ENCODE results near the gene GABRD.

GABRD gene

DNA sequence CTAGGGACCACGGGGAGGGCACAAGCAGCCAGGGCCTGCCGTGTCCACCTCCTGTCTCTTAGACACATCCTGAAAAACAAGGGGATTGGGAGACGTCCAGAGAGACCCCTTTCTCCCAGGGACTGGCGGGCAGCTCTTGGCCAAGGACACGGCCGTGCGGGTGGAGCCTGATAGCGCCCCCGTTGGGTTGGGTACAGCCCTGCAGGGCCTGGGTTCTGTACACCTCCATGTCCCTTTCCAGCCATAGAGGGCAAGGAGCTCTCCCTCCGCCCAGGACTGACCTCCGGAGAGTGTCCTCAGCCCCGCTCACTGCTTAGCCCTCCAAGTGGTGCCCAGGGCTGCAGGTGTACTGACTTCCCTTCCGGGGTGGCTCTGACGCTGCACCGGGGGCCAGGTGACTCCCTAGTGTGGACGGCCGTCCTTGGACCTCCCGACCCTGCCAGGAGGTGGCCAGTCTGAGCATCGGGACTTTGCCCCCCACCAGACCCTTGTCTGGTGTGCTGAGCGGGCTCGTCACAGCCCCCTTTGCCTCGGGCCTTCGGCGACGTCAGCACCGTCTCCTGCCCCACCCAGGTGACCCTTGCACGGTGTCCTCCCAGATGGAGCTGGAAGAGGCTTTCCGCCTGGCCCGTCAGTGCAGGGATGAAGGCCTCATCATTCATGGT lies 36.9 kb downstream of the GABRD start:
- DNase-seq = no peak

DNA sequence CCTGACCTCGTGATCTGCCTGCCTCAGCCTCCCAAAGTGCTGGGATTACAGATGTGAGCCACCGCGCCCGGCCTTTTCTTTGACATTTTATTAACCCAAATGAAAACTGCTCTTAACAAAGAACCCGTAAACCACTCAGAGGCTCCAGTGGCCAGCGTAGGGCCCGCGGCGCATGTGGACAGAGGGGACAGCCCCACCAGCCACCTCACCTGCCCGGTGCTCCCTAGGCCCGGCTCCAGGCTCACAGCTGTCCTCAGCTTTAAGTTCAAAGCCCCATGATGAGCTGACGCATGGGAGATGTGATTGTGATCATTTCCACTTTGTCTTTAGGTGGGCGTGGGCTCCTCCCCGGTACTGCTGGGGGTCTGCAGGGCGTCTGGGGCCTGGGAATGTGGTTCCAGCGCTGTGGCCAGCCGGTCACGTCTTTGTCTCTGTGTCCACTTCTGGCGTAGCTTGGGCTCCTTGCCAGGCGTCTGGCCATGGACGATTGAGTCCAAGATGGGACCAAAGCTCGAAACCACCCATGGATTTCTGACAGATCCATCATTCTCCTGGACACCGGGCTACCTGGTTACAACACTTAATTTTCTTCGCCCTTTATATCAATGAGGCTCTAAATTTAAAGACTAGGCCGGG lies 37.9 kb downstream of the GABRD start:
- no peak for DNase-seq

DNA sequence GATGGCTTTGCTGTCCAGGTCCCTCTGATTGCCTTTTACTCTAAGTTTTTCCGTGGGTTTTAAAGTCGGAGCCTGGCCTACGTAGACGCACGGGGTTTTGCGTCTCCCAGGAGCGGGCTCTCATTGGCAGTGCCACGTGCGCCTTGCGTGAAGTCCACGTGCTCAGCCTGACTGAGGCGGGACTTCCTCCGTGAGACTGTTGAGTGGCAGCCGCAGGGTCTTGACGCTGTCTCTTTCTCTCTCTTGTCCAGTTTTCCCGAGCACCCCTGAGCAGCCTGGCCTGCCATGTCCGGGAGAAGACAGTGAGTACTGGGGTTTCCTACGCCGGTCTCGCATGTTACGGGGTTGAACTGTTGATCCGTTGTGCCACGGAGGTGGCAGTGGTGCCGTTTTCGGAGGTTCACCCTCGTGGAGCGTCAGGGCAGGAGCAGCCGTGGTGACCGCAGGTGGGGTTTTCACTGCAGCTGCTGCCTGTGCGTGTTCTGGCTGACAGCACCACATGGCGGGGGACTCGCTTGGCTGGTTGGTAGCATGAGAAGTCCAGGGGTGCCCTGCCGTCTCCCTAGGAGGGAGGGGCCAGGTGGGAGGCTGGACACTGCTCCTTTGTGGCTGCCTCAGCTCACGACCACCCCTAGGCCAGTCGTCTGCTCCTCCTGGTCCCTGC lies 40.3 kb downstream of the GABRD start:
- DNase-seq = no peak

DNA sequence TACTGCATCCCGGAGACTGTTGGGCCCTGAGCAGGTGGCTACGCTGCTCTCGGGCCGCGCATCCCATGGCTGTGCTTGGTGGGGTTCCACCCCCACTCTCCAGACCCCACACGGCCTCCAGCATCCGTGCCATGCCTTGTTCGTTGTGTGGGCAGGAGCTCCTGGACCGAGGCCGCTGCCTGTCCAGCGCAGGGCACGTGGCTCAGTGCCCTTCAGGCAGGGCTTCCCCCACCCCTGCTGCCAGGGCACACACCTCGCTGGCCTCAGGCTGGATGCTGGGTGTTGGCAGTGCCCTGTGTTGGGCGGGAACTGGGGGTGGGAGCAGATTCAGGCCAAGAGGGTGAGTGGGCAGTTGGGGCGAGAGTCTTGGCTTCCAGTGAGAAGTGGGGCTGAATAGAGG lies 40.9 kb downstream of the GABRD start:
- no peak for DNase-seq

DNA sequence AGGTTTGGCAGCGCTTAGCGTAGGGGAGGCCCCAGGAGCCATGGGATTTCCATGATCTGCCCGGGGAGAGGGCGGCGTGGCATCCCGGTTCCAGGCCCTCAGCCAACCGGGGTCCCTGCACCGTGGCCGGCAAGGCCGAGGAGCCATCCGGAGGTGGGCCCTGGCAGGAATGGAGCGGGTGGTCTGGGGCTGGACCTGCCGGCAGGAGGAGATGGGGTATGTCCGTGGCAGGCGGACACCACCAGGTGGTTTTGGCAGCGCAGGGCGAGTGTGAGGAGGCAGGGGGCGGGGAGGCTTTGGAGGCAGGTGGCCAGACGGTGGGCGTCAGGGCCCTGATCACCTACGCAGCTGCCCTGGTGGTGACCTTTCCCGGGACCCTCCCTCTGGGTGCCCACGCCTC lies 41.4 kb downstream of the GABRD start:
- DNase-seq = no peak

DNA sequence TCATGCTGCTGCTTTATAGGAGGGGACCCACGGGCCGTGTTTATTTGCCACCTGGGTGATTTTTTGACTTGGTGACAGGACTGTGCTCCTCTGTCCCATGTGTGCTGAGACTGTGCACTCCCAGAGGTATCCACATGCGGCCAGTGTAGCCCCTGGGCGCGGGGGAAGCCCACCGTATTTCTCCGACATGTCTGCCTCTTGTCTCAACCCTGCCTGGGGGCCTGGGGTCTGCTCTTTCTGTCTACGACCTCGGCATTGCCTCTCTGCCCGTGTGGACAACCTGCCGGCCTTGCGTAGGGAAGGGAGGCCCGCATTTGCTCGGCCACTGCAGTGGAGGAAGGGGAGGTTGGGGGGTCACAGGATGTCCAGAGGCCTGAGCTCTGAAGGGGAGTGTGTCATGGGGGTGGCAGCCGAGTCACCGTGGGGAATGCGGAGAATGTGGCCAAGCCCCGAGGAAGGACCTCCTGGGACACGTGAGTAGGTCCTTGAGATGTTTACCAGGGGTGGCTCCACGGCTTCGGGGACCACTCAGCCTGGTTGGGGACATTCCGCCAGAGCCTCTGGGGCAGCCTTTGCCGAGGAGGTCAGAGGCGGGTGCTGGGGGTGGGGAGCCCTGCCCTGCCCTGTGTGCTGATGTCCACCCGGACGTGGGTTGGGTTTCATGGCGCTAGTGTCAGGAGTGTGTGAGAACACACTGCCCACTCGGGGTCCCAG lies 42.1 kb downstream of the GABRD start:
- DNase-seq = no peak

DNA sequence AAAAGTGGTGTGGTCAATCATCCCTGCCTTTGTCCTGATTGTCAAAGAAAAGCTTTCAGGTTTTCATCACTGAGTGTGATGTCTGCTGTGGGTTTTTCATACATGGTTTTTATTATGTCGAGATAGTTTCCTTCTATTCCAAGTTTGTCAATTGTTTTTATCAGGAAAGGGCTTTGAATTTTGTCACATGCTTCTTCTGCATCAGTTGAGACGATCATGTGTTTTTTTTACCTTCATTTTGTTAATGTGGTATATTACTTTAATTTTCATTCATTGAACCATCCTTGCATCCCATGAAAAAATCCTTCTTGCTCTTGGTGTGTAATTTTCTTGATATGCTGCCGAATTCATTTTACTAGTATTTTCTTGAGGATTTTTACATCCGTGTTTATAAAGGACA lies 46.6 kb downstream of the GABRD start:
- DNase-seq = no peak

DNA sequence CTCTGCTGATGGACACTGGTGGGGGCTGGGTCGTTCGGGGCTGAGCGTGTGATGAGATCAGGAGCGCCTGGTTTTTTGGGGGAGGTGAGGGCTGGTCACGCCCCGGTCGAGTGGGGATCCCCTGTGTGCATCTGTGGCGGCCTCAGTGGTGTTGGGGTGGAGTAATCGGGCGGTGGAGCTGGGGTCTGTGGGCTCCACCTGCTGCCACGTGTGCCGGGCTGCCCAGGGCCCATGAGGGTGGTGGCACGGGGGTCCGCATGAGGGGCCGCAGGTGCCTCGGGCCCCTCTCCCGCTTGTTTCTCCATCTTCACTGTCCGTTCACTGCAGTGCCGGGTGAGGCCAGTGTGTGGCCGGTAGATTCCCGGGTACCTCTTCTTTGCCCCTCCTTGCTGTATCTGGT lies 48.2 kb downstream of the GABRD start:
- no peak for DNase-seq

DNA sequence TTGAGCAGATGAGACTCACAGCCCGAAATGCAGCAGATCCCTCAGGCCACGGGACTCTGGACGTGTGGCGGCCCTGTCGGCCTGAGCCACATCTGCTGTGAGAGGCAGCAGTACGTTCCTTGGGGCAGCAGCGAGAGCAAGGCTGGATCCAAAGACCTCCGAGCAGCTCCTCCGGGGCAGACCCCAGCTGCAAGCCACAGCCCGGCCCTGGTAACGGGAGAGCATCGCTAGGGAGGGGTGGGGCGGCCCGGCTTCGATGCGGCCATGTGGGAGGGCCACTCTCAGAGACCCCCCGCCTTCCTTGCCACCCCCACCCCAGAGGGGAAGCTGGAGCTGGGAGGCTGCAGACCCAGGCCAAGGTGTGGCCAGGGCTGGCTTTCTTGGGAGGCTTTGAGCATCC lies 48.8 kb downstream of the GABRD start:
- DNase-seq = no peak

DNA sequence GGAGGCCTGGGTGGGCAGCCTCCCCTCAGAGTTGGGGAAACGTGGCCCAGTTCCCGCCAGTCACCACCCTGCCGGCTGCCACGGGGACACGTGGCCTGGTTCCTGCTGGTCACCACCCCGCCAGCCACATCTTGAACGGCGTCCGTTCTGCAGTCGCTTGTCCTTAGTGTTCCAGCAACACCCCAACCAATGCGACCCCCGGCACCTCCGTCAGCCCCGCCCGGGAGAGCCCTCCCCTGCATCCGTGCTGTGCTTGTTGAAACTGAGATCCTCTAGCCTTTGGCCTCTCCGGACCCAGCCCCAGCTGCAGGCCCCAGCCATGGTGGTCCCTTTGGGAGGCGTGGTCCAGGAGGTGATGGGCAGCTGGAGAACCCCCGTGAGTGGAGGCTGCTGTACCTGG lies 49.8 kb downstream of the GABRD start:
- no peak for DNase-seq

DNA sequence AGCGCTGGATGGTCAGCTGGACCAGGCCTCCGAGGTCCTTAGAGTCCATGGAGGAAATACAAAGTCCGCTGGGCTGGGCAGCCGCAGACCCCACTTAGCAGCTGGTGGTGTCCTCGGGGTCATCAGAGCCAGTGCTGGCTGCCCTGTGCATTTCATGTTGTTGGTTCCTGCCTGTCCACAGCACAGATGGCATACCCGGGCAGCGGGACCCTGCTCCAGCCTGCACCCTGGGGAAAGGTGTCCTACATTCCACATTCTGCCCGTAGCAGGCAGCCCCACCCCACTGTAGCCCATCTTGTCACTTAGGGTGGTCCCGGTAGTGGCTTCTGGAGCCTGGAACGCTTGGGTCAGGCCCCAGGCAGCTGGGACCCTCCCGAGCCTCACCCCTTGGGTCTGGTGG lies 50.9 kb downstream of the GABRD start:
- DNase-seq = no peak

DNA sequence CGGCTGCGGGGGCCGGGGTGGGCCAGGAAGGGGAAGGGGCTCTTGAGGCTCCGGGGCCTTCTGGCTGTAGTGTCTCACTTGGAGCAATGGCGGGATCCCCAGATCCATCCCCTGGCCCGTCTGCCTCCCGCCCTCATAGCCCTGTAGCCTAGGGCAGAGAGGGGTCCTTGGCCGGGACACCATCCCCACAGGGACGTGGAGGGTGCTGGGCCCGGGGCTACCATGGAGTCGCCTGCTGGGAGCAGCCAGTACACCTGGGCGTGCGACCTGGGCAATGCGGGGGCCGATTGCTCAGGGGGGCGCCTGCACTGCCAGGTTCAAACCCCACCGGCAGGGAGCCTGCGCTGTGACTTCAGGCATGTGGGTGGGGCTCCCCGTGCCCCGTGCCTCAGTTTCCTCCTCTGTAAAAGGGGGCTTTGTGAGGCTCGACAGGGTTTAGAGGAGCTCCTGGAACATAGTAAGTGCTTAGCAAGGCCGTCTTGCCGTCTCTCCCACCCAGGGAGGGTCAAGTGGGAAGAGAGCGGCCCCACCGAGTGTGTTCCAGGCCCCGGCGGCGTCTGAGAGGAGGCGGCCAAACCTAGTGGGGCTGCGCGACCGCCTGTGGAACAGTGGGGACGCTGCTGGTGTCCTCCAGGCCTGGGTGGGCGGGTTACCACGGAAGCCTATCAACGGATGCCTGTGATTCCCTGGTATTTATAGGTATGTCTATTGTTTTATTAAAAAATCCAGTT lies 51.8 kb downstream of the GABRD start:
- DNase-seq = no peak

DNA sequence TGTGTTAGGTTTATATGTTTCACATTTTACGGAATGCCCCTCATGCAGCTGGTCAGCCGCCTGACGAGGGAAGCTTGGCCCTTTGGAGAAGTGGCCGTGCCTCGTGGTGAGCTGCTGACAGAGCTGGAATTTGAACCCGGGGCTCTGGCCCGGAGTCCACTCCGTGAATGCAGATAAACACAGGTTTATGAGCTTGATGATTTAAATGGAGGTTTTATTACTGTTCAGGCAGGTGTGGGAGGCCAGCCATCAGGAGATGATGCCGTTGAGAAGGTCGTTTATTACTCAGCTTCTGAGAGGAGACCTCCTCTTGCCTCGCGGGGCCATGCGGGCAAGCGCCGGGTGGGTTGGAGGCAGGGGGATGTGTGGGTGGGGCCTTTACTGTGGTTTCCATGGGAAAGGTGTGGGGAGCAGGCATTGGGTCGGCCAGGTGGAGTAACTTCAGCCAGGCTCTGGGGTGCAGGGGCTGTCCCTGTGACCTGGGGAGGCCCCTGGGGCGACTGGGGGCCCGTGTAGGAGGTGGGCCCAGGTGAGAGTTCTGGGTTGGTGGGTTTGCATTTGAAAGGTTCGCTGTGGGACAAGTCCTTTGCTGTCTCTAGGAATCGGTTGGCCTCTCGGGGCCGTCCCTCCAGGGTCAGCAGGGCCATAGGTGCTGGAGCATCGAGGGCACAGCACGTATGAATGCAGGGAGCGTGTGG lies 53.1 kb downstream of the GABRD start:
- DNase-seq = no peak

DNA sequence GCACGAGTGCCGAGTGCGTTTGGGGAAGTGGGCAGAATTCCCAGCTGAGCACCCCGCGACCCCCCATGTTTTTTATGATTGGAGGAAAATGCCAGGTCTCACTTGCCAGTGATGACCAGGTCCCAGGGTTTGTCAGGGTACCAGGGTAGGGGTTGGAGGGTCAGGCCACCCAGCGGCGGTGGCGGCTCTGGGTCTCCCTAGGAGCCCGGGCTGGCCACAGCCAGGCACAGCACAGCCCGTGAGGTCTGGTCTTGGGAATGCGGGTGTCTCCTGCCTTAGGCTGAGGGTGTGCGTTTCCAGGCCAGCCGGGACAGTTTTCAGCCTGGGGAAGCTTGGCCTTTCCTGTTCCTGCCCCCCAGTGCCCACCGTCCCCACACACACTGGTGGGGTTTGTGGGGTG lies 53.7 kb downstream of the GABRD start:
- no peak for DNase-seq

DNA sequence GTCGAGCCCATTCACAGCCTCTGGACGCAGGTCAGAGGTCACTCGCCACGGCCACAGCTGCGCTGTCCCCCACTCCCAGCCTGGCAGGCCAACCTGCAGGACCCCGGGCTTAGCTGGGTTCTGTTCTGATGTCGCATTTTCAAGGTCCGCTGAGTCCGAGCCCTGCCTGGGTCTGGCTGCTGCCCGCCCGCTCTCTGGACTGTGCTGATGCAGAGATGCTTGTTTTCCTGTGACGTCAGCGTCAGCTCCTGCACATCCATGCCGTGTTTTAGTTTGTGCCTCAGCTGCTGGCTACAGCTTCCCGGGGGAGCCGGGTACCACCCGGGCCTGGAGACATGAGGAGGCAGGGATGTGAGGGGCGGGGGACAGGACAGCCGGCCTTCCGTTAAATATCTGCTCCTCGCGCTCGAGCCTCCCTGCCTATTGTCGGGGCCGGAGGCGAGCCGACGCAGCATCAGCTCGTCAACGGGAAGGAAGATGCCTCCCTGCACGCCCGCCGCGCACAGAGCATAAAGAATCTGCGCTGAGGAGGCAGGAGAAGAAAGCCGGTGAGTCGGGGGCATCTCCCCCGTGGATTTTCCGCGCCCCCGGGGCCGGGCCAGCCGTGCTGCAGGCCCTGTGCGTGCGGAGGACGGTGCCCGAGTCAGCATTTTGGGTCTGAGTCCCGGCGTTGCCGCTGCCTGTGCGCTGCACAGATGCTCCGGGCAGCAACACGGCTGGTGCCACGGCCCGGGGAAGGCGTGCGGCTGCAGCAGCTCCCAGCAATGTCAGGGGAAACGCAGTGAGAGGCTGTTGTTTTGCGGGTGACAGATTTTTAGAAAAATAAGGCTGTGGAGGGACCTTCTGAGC lies 54.5 kb downstream of the GABRD start:
- DNase-seq = no peak

DNA sequence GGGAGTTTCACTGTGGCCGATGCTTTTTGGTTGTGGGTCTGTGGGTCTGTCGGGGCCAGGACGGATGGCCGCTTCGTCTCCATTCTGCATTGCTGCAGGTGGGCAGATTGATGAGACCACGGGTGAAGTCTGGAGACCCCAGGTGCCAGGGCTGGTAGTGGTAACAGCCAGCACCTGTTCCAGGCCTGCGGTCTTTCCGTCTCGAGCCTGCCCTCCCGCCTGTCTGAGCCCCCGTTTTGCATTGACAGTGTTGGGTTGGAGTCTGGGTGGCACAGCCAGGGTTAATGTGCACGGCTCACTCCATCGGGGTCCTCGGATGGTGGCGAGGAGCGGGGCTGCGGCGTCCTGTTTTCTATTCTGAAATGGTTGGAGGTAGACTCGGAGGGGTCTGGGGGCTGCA lies 55.3 kb downstream of the GABRD start:
- DNase-seq = no peak

DNA sequence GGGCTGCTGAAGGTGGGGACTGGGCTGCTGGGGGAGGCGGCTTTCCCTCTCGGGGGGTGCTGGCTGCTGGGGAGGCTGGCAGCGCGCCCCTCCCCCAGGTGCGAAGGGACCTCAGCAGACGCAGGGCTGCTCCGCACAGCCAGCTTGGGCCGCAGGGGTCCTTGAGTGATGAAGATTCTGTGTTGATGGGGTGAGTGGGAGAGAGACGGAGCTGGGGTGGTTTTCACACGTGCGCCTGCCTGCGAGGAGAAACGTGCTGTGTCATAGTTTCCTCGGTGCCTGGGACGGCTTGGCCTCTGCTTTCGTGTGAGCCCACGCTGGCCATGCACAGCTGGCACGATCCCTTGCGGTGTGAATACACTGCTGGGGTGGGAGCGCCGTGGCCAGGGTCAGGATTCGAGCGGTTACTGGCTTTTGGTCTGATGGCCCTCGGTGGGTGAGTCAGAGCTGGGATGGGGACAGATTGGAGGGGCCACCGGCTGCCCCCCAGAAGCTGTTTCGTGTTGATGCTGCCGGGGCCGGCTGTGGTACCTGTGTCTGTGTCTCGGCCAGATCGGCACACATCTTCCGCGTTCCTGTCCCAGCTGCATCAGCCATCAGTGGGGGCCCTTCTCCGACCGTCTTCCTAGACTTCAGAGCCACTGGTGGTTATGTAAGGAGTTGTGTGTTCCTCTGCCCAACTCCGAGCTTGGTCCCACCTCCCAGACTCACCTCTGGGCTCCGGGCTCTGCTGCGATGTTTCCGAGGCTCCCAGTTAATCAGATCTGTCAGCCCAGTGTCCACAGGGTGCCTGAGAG lies 56.0 kb downstream of the GABRD start:
- DNase-seq = no peak

DNA sequence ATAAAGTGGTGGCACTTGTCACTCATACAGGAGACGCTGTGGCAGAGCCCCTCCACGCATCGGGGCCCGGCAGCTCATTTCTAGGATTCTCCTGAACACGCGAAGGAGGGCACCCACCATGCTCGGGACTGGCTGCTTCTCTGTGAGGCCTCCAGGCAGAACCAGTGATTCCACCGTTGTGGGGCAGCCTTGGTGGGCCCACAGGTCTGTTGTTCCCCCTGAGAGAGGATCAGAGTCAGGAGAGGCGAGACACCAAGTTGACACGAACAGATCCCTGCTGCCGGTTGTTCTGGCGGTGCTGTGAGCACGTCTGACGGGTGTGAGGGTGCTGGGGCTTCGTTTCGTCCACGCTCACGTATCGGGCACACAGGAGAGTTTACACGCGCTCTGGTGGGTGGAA lies 57.7 kb downstream of the GABRD start:
- no peak for DNase-seq

DNA sequence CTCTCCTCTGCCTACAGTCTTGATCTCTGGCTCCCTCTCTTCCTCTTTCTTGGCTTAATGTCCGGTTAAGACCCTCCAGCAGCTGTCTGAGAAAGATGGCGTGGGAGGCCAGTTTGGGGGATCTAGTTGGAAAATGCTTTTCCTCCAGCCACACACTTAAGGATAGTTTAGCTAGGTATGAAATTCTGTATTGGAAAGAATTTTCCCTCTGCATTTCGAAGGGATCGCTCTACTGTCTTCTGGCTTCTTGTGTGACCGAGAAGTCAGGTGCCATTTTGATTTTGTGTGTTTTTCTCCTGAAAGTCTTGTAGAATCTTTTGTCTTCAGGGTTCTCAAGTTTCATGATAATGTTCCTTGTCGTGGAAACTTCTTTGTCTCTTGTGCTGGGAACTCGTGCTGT lies 59.0 kb downstream of the GABRD start:
- DNase-seq = no peak

DNA sequence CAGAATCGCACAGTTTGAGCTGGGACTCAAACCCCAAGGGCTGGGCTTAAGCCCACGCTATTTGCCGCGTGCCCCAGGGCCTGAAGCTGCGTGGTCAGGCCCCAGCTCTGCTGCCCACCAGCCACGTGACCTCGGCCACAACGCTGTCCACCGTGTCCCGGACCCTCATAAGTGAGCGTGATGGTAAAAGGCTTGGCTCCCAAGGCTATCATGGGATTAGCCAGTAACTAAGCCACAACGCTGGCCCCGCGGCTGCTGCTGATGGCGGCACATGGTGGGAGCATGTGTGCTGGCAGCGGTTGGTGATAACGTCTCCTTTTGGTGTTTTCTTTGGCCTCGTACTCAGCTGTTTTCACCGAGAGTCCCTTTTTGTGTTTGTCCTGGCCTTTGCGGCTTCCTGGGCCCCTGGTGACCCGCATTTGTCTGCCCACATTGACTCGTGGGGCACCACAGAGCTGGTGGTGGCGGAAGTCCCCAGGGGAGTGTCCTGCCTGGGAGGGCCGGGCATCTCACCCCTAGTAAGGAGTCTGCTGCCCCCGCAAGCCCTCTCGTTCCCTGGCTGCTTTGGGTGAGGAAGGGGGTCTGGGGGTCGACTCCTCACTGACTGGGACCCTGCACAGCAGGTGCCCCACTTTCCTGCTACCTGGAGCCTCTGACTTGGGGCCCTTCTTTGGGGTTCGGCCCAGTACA lies 60.4 kb downstream of the GABRD start:
- DNase-seq = no peak

Measured in NCI-H1048 (cell line).